Measurements from ENCODE around the gene ITGA11. TPM values are rescaled to one million over a fixed set of nuclear protein-coding genes. Genes with fewer than 3 reads are reported as not detected.

Gene ITGA11
- total and polyA plus RNA-seq, 2 donors (not counting 1 experiment from before 2014, with no cell fraction given): not detected

GRCh38 chr15:68436680-68437079, 4.7 kb upstream of the ITGA11 start:
- peaks cover 8% of the 10 kb centered on the region for H3K4me1 Mint-ChIP-seq
- intact Hi-C loops (cut with micrococcal nuclease): no loop called here
- no CpG with 5 or more reads among the region's 1 CpG for WGBS (ENCODE audit: insufficient coverage)
- no peak overlapping the region for H3K4me2 ChIP-seq (replicated peaks; ENCODE audit: low read depth, low read length, poor library complexity, severe bottlenecking)
- no peak overlapping the region for H3K27ac ChIP-seq (ENCODE audit: low read length in 2 of 2)
- H3K4me1 ChIP-seq (ENCODE audit: control insufficient read depth in 2 of 2, insufficient read depth in 2 of 2, low read length in 2 of 2): peaks cover 1 to 5% of the 10 kb centered on the region in 2 donors
- H3K27ac Mint-ChIP-seq: no peak overlapping the region
- no peaks in the 10 kb centered on the region for H3K36me3 ChIP-seq (replicated peaks in 1 of 2; ENCODE audit: control extremely low read depth in 1 of 2, control insufficient read depth in 1 of 2, extremely low read depth in 1 of 2, insufficient read depth in 2 of 2, low read length in 1 of 2)
- H3K79me2 ChIP-seq (ENCODE audit: control insufficient read depth, insufficient read depth, low read length): no peaks in the 10 kb centered on the region
- peaks cover 0 to 24% (median 9%) of the 10 kb centered on the region in 4 experiments for H3K27me3 ChIP-seq (replicated peaks in 1 of 4; ENCODE audit: control extremely low read depth in 1 of 4, control insufficient read depth in 3 of 4, insufficient read depth in 4 of 4, low read length in 3 of 4)
- TF ChIP-seq, protein P1, sequence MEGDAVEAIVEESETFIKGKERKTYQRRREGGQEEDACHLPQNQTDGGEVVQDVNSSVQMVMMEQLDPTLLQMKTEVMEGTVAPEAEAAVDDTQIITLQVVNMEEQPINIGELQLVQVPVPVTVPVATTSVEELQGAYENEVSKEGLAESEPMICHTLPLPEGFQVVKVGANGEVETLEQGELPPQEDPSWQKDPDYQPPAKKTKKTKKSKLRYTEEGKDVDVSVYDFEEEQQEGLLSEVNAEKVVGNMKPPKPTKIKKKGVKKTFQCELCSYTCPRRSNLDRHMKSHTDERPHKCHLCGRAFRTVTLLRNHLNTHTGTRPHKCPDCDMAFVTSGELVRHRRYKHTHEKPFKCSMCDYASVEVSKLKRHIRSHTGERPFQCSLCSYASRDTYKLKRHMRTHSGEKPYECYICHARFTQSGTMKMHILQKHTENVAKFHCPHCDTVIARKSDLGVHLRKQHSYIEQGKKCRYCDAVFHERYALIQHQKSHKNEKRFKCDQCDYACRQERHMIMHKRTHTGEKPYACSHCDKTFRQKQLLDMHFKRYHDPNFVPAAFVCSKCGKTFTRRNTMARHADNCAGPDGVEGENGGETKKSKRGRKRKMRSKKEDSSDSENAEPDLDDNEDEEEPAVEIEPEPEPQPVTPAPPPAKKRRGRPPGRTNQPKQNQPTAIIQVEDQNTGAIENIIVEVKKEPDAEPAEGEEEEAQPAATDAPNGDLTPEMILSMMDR (IDR thresholded peaks at IDR 0.05): no peak
- no peak for TF ChIP-seq EZH2 (IDR thresholded peaks at IDR 0.05; ENCODE audit: borderline replicate concordance, insufficient read depth, low read depth, low read length, poor library complexity, severe bottlenecking)
- ChIA-PET POLR2A (no interaction called here), CTCF (no interaction called here)
- no peak overlapping the region for H2AFZ ChIP-seq (ENCODE audit: insufficient read depth, low read depth, low read length, poor library complexity, severe bottlenecking)
- DNase-seq (no peak), ATAC-seq (ENCODE audit: low read depth) (no peak)
- H3K4me3 ChIP-seq (ENCODE audit: control extremely low read depth in 1 of 5, extremely low read depth in 1 of 5, insufficient read depth in 1 of 5, low read depth in 2 of 5, low read length in 4 of 5): no peak overlapping the region
- no peak overlapping the region for H3K4me3 Mint-ChIP-seq
- peaks cover 69% of the 10 kb centered on the region for H3K27me3 Mint-ChIP-seq
- no peak overlapping the region for H3K9ac ChIP-seq (ENCODE audit: low read length)
- no peaks in the 10 kb centered on the region for H3K9me3 Mint-ChIP-seq (ENCODE audit: insufficient read depth)
- no peaks in the 10 kb centered on the region for H3K9me3 ChIP-seq (ENCODE audit: control extremely low read depth in 1 of 3, control insufficient read depth in 2 of 3, insufficient read depth in 1 of 3, low read length in 2 of 3)
- H4K20me1 ChIP-seq (ENCODE audit: control insufficient read depth, insufficient read depth, low read length, poor library complexity, severe bottlenecking): no peaks in the 10 kb centered on the region

GRCh38 chr15:68435966-68436365, 4.0 kb upstream of the ITGA11 start:
- Histone ChIP-seq H3K4me1 (ENCODE audit: control insufficient read depth in 2 of 2, insufficient read depth in 2 of 2, low read length in 2 of 2) (peaks cover 6 to 9% of the 10 kb centered on the region in 2 donors), H3K36me3 (replicated peaks in 1 of 2; ENCODE audit: control extremely low read depth in 1 of 2, control insufficient read depth in 1 of 2, extremely low read depth in 1 of 2, insufficient read depth in 2 of 2, low read length in 1 of 2) (no peaks in the 10 kb centered on the region), H3K4me3 (ENCODE audit: control extremely low read depth in 1 of 5, extremely low read depth in 1 of 5, insufficient read depth in 1 of 5, low read depth in 2 of 5, low read length in 4 of 5) (no peak overlapping the region), H3K4me2 (replicated peaks; ENCODE audit: low read depth, low read length, poor library complexity, severe bottlenecking) (no peak overlapping the region), H2AFZ (ENCODE audit: insufficient read depth, low read depth, low read length, poor library complexity, severe bottlenecking) (no peak overlapping the region), H3K79me2 (ENCODE audit: control insufficient read depth, insufficient read depth, low read length) (no peaks in the 10 kb centered on the region), H3K27ac (ENCODE audit: low read length in 2 of 2) (no peak overlapping the region), H3K27me3 (replicated peaks in 1 of 4; ENCODE audit: control extremely low read depth in 1 of 4, control insufficient read depth in 3 of 4, insufficient read depth in 4 of 4, low read length in 3 of 4) (peaks cover 0 to 31% (median 12%) of the 10 kb centered on the region in 4 experiments), H3K9ac (ENCODE audit: low read length) (no peak overlapping the region), H3K9me3 (ENCODE audit: control extremely low read depth in 1 of 3, control insufficient read depth in 2 of 3, insufficient read depth in 1 of 3, low read length in 2 of 3) (no peaks in the 10 kb centered on the region), H4K20me1 (ENCODE audit: control insufficient read depth, insufficient read depth, low read length, poor library complexity, severe bottlenecking) (no peaks in the 10 kb centered on the region)
- 90% methylated on average over 2 of the region's 3 CpGs for WGBS (ENCODE audit: insufficient coverage)
- Mint-ChIP-seq H3K27me3 (peaks cover 68% of the 10 kb centered on the region), H3K4me3 (no peak overlapping the region), H3K4me1 (peaks cover 10% of the 10 kb centered on the region), H3K9me3 (ENCODE audit: insufficient read depth) (no peaks in the 10 kb centered on the region), H3K27ac (no peak overlapping the region)
- ATAC-seq (ENCODE audit: low read depth): no peak
- ChIA-PET CTCF (no interaction called here), POLR2A (no interaction called here)
- TF ChIP-seq, protein P1 (IDR thresholded peaks at IDR 0.05): no peak
- TF ChIP-seq EZH2 (IDR thresholded peaks at IDR 0.05; ENCODE audit: borderline replicate concordance, insufficient read depth, low read depth, low read length, poor library complexity, severe bottlenecking): no peak
- no peak for DNase-seq
- intact Hi-C loops (cut with micrococcal nuclease): no loop called here
